Endothelial cell (in vitro differentiated cells): Measurements from ENCODE around the gene SYNDIG1. TPM values are rescaled to one million over a fixed set of nuclear protein-coding genes. Genes with fewer than 3 reads are reported as not detected.

Experiments used
- DNase-seq: peaks from one replicate; pipeline ENCODE4 v3.0.0; 2021; ENCODE audit warnings: low spot score
- H3K27ac Mint-ChIP-seq: one replicate; pipeline ENCODE4 v1.8.0; 2021; ENCODE audit warnings: mixed read lengths, inconsistent platforms; ENCODE audit not compliant: unreplicated experiment
- H3K27me3 Mint-ChIP-seq: one replicate; pipeline ENCODE4 v1.8.0; 2021; ENCODE audit warnings: mild to moderate bottlenecking, moderate library complexity, mixed read lengths, inconsistent platforms; ENCODE audit not compliant: unreplicated experiment
- H3K36me3 Mint-ChIP-seq: one replicate; pipeline ENCODE4 v1.8.0; 2021; ENCODE audit warnings: mild to moderate bottlenecking, low read depth, mixed read lengths, inconsistent platforms; ENCODE audit not compliant: unreplicated experiment
- H3K4me1 Mint-ChIP-seq: one replicate; pipeline ENCODE4 v1.8.0; 2021; ENCODE audit warnings: mild to moderate bottlenecking, mixed read lengths, inconsistent platforms; ENCODE audit not compliant: unreplicated experiment
- H3K4me3 Mint-ChIP-seq: one replicate; pipeline ENCODE4 v1.8.0; 2021; ENCODE audit warnings: mild to moderate bottlenecking, mixed read lengths, inconsistent platforms; ENCODE audit not compliant: unreplicated experiment
- H3K9me3 Mint-ChIP-seq: one replicate; pipeline ENCODE4 v1.8.0; 2021; ENCODE audit warnings: mixed read lengths, inconsistent platforms; ENCODE audit not compliant: unreplicated experiment
- CTCF ChIP-seq: fragments of 200-600 bp; sonication (generic); IDR thresholded peaks from one replicate; pipeline ENCODE4 v1.5.0; 2021; ENCODE audit warnings: antibody characterized with exemption; ENCODE audit not compliant: unreplicated experiment
- total RNA-seq: library from RNA; stranded (reverse); fragmentation: NEBNext Ultra II Directional; extraction: Animal tissue kit (Norgen Biotek cat#: 25700); gene quantifications from one replicate; pipeline ENCODE4 v1.2.1, GENCODE V29; 2021; ENCODE audit not compliant: unreplicated experiment

SYNDIG1 gene
- total RNA-seq, 1 donor from 2014 or later: 8.1 TPM

- Mint-ChIP-seq H3K9me3 (no peaks in the 10 kb centered on the region), H3K27me3 (peaks cover 8% of the 10 kb centered on the region), H3K4me3 (no peak overlapping the region), H3K4me1 (peaks cover 5% of the 10 kb centered on the region), H3K27ac (no peak overlapping the region), H3K36me3 (peaks cover 4% of the 10 kb centered on the region)
- TF ChIP-seq CTCF: no peak
- no peak for DNase-seq
Measured at GRCh38 chr20:24703284-24703610, 233.8 kb downstream of the SYNDIG1 start.

GRCh38 chr20:24704899-24705298 lies 235.5 kb downstream of the SYNDIG1 start:
- Mint-ChIP-seq H3K27ac (no peak overlapping the region), H3K27me3 (peaks cover 4% of the 10 kb centered on the region), H3K4me3 (no peak overlapping the region), H3K9me3 (no peaks in the 10 kb centered on the region), H3K36me3 (no peaks in the 10 kb centered on the region), H3K4me1 (peaks cover 5% of the 10 kb centered on the region)
- TF ChIP-seq CTCF: no peak
- no peak for DNase-seq

GRCh38 chr20:24705486-24705885 lies 236.1 kb downstream of the SYNDIG1 start:
- Mint-ChIP-seq H3K4me3 (no peak overlapping the region), H3K27ac (no peak overlapping the region)
- no peak for TF ChIP-seq CTCF

GRCh38 chr20:24708411-24709295 lies 239.2 kb downstream of the SYNDIG1 start:
- Mint-ChIP-seq H3K27ac (no peak overlapping the region), H3K36me3 (no peaks in the 10 kb centered on the region), H3K27me3 (no peaks in the 10 kb centered on the region), H3K9me3 (no peaks in the 10 kb centered on the region), H3K4me1 (peaks cover 5% of the 10 kb centered on the region), H3K4me3 (no peak overlapping the region)
- DNase-seq: no peak
- TF ChIP-seq CTCF: no peak

More at GRCh38 chr20:24705486-24705885, 236.1 kb downstream of the SYNDIG1 start:
- Mint-ChIP-seq H3K36me3 (no peaks in the 10 kb centered on the region), H3K9me3 (no peaks in the 10 kb centered on the region), H3K27me3 (peaks cover 4% of the 10 kb centered on the region), H3K4me1 (peaks cover 5% of the 10 kb centered on the region)
- DNase-seq: no peak
